Heart left ventricle (tissue), 13 donors: ENCODE measurements around the gene SH3RF2.

ENCODE experiments used
- POLR2A ChIP-seq, 2 donors: fragments of 450-650 bp; IDR thresholded peaks; one replicate each; pipeline ENCODE4 v1.6.1; 2017; ENCODE audit warnings: antibody characterized with exemption in 2 of 2, mild to moderate bottlenecking in 2 of 2, moderate library complexity in 2 of 2
- TF ChIP-seq, protein P1 (sequence below), 12 donors: fragments of 200-600 bp; sonication (generic) in 4 of 12; IDR thresholded peaks; one replicate each; pipeline versions ENCODE4 v1.5.0 to v1.8.0; 2018 to 2022; ENCODE audit warnings: antibody characterized with exemption in 12 of 12, mild to moderate bottlenecking in 5 of 12
- donor health status: ischemic (EF 13 %, LVEDD 7.1; RV severe dilation, severe dysfunction).
- donor health status: DM: no; HTN: yes; CAD: no.
- donor health status: DM: no; HTN: no; CAD: no.
- donor health status: ischemic (EF 25% LVEDD 6.9; RV normal size, moderate dysfunction).
- donor health status: ischemic (EF 25% LVEDD 5.7; RV mildly dilated, moderate dysfunction).
- donor health status: ischemic (EF 35%, LVEDD 5.7; RV mildly dilated, moderate dysfunction).
- donor health status: nonischemic (EF 11% LVEDD 7.7; RV severe dilation, severe dysfunction).
- donor health status: DM: yes; HTN: yes; CAD: no.
- donor health status: PGD.
- donor health status: ischemic (EF 29% LVEDD 5.4; RV normal size, mild dysfunction).
- donor health status: nonischemic (EF 23%, LVEDD 6.1; RV moderate dilation, normal function).

DNA sequence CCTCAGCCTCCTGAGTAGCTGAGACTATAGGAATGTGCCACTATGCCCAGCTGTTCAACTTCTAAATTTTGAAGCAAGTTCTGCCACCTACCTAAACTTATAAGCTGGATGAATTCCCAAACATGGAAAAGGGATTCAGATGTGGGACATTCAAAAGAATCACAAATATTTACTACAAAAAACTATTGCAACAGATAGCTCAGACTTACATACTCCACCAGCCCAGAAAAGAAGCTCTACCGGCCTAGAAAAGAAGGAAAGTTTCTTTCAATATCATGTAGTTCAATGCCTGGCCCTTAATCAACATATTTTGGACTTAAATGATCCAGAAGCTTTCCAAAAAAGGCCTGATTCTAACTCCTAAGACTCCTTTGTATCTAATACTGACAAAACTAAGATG is 23.8 kb downstream of the SH3RF2 start:
- TF ChIP-seq POLR2A (IDR thresholded peaks at IDR 0.05) = no peak
- TF ChIP-seq, protein P1, sequence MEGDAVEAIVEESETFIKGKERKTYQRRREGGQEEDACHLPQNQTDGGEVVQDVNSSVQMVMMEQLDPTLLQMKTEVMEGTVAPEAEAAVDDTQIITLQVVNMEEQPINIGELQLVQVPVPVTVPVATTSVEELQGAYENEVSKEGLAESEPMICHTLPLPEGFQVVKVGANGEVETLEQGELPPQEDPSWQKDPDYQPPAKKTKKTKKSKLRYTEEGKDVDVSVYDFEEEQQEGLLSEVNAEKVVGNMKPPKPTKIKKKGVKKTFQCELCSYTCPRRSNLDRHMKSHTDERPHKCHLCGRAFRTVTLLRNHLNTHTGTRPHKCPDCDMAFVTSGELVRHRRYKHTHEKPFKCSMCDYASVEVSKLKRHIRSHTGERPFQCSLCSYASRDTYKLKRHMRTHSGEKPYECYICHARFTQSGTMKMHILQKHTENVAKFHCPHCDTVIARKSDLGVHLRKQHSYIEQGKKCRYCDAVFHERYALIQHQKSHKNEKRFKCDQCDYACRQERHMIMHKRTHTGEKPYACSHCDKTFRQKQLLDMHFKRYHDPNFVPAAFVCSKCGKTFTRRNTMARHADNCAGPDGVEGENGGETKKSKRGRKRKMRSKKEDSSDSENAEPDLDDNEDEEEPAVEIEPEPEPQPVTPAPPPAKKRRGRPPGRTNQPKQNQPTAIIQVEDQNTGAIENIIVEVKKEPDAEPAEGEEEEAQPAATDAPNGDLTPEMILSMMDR (IDR thresholded peaks at IDR 0.05) = no peak
